ENCODE results near the gene MED8.

The MED8 gene, protein sequence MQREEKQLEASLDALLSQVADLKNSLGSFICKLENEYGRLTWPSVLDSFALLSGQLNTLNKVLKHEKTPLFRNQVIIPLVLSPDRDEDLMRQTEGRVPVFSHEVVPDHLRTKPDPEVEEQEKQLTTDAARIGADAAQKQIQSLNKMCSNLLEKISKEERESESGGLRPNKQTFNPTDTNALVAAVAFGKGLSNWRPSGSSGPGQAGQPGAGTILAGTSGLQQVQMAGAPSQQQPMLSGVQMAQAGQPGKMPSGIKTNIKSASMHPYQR

GRCh38 chr1:43389326-43390313 lies at the start of gene MED8, which contains the start of gene SZT2:
Gene MED8 (minus strand): TSS chr1:43389800. CDS start chr1:43389764, 36 bp downstream.
Gene SZT2 (plus strand): TSS chr1:43389899. CDS start chr1:43389969, 70 bp downstream.
- TF ChIP-seq, protein P1, sequence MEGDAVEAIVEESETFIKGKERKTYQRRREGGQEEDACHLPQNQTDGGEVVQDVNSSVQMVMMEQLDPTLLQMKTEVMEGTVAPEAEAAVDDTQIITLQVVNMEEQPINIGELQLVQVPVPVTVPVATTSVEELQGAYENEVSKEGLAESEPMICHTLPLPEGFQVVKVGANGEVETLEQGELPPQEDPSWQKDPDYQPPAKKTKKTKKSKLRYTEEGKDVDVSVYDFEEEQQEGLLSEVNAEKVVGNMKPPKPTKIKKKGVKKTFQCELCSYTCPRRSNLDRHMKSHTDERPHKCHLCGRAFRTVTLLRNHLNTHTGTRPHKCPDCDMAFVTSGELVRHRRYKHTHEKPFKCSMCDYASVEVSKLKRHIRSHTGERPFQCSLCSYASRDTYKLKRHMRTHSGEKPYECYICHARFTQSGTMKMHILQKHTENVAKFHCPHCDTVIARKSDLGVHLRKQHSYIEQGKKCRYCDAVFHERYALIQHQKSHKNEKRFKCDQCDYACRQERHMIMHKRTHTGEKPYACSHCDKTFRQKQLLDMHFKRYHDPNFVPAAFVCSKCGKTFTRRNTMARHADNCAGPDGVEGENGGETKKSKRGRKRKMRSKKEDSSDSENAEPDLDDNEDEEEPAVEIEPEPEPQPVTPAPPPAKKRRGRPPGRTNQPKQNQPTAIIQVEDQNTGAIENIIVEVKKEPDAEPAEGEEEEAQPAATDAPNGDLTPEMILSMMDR (conservative IDR thresholded peaks at IDR 0.05): no peak
- H3K27ac ChIP-seq: peak within 1 kb of the TSS; percentile 83

- no peak overlapping the region for H3K27ac ChIP-seq
- TF ChIP-seq, protein P1 (conservative IDR thresholded peaks at IDR 0.05): no peak
These were observed 49.5 kb upstream of the MED8 start for GRCh38 chr1:43438953-43439581.

GRCh38 chr1:43438576-43438952 lies 49.0 kb upstream of the MED8 start:
- H3K27ac ChIP-seq: no peak overlapping the region
- TF ChIP-seq, protein P1 (conservative IDR thresholded peaks at IDR 0.05): no peak

DNA sequence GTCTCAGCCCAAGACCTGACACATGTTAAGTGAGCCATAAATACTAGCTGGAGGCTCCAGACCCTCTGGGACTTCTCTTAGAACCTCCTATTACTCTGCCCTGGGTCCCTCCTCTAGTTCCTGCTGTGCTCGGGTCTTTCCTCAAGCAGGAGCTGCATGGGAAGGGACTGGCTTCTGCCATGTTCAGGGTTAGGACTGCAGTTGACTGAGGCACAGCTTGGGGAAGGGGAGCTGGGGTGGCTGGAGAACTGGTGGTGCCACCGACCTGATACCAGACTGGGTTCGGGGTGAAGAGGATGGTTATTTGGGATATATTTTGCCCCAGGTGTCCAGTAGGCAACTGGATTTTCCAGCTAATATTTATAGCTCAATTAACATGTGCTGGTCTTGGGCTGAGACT lies 48.4 kb upstream of the MED8 start:
- TF ChIP-seq, protein P1 (conservative IDR thresholded peaks at IDR 0.05): no peak
- no peak overlapping the region for H3K27ac ChIP-seq

DNA sequence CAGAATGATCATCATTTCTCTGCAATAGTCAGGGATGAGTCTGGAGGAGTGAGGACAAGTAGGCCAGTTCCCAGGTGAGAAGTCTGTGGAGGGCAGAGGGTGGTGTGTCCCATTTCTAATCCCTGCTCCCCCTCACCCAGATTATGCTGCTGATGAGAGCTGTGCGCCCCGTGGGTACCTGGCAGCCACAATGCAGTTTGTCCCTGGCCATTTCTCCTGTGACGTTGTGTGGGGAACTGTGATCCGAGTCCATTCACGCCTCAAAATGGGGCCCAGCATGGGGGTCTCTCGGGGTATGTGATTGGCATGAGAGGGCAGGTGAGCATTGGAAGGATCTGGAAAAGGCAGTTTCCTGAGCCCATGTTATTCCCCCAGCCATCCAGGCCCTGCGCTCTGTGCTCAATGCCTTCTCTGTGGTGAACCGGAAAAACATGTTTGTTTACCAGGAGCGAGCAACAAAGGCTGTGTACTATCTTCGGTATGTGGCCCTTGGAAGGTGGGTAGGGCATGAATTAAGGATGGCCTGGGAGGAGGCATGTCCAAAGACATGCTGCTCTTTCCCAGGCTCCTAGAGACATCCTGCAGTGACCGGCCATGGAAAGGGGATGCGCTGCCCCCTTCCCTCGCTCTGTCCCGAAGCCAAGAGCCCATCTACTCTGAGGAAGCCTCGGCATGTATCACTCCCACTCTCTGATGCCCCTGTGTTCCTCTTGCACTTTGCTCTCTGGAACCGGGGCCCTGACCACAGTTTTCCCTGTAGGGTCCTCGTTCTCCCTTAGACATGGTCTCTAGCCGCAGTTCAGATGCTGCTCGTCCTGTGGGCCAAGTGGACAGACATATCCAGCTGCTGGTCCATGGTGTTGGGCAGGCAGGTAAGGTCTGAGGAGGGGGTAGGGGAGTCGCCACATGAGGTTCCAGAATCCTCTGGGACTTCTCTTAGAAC lies 47.7 kb upstream of the MED8 start:
- TF ChIP-seq, protein P1 (conservative IDR thresholded peaks at IDR 0.05): no peak
- H3K27ac ChIP-seq: no peak overlapping the region

- H3K27ac ChIP-seq: no peak overlapping the region
- TF ChIP-seq, protein P1 (conservative IDR thresholded peaks at IDR 0.05): no peak
These were observed 46.8 kb upstream of the MED8 start for GRCh38 chr1:43436371-43436770.

Data from VCaP (cell line).